ENCODE measurements around the gene TTL. TPM values are rescaled to one million over a fixed set of nuclear protein-coding genes. Genes with fewer than 3 reads are reported as not detected.

TTL gene
- total and polyA plus RNA-seq, 2 of the 13 experiments (the other 11 are each of a cell fraction or from before 2014, with no cell fraction given), result 19.0 to 59.8 TPM

GRCh38 chr2:112584134-112584890, 102.4 kb downstream of the TTL start, which contains the start of gene CHCHD5 (continued):
- TF ChIP-seq TEAD3 (CRISPR knock-in tag; optimal IDR thresholded peaks at IDR 0.05; ENCODE audit: borderline replicate concordance), result peak; percentile 9
- no peak; the same call in none of the 2 replicates for TF ChIP-seq ZNF451 (CRISPR knock-in tag; IDR thresholded peaks at IDR 0.05)
- TF ChIP-seq ELF1 (CRISPR knock-in tag; IDR thresholded peaks at IDR 0.05), result peak; percentile 100
- no peak for TF ChIP-seq TEAD2 (CRISPR knock-in tag; IDR thresholded peaks at IDR 0.05)
- peak; percentile 33 for TF ChIP-seq SKI (IDR thresholded peaks at IDR 0.05; ENCODE audit: partially characterized antibody)
- TF ChIP-seq POLR2AphosphoS5 (IDR thresholded peaks at IDR 0.05; ENCODE audit: low read depth, low read length), result peak; percentile 36
- TF ChIP-seq MAZ (IDR thresholded peaks at IDR 0.05; ENCODE audit: borderline replicate concordance, low read depth, low read length), result peak; percentile 64; the same call in 1 of the 2 replicates
- TF ChIP-seq MAZ (CRISPR knock-in tag; IDR thresholded peaks at IDR 0.05; ENCODE audit: low read depth), result no peak
- TF ChIP-seq TGIF2 (CRISPR knock-in tag; IDR thresholded peaks at IDR 0.05), result peak; percentile 67; the same call in 1 of the 2 replicates
- TF ChIP-seq KLF13 (CRISPR knock-in tag; IDR thresholded peaks at IDR 0.05), result no peak
- TF ChIP-seq ZKSCAN8 (CRISPR knock-in tag; IDR thresholded peaks at IDR 0.05; ENCODE audit: borderline replicate concordance), result no peak; the same call in 1 of the 2 replicates
- TF ChIP-seq ZNF792 (CRISPR knock-in tag; IDR thresholded peaks at IDR 0.05), result peak; percentile 84; the same call in 1 of the 2 replicates
- TF ChIP-seq ZNF598 (CRISPR knock-in tag; IDR thresholded peaks at IDR 0.05; ENCODE audit: borderline replicate concordance), result peak; percentile 89; the same call in 1 of the 2 replicates
- peak; percentile 63 for TF ChIP-seq ARHGAP35 (CRISPR knock-in tag; IDR thresholded peaks at IDR 0.05; ENCODE audit: borderline replicate concordance)
- no peak for TF ChIP-seq ZNF432 (CRISPR knock-in tag; IDR thresholded peaks at IDR 0.05; ENCODE audit: borderline replicate concordance)
- TF ChIP-seq NFE2L1 (CRISPR knock-in tag; IDR thresholded peaks at IDR 0.05; ENCODE audit: borderline replicate concordance), result no peak
- peak; percentile 86; the same call in 1 of the 2 replicates for TF ChIP-seq KMT2A (CRISPR knock-in tag; IDR thresholded peaks at IDR 0.05)
- TF ChIP-seq ELF4 (CRISPR knock-in tag; IDR thresholded peaks at IDR 0.05; ENCODE audit: borderline replicate concordance), result peak; percentile 100
- 0 out of 2 replicates have a peak, but pooled peaks have one; percentile 9 for TF ChIP-seq RELA (CRISPR knock-in tag; IDR thresholded peaks at IDR 0.05)
- TF ChIP-seq TERF1 (CRISPR knock-in tag; IDR thresholded peaks at IDR 0.05), result no peak
- TF ChIP-seq, protein P1, sequence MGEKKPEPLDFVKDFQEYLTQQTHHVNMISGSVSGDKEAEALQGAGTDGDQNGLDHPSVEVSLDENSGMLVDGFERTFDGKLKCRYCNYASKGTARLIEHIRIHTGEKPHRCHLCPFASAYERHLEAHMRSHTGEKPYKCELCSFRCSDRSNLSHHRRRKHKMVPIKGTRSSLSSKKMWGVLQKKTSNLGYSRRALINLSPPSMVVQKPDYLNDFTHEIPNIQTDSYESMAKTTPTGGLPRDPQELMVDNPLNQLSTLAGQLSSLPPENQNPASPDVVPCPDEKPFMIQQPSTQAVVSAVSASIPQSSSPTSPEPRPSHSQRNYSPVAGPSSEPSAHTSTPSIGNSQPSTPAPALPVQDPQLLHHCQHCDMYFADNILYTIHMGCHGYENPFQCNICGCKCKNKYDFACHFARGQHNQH (CRISPR knock-in tag; IDR thresholded peaks at IDR 0.05), result peak; percentile 89; the same call in 1 of the 2 replicates
- no peak for TF ChIP-seq ZNF512 (CRISPR knock-in tag; IDR thresholded peaks at IDR 0.05)
- peak; percentile 74 for TF ChIP-seq AGO2 (optimal IDR thresholded peaks at IDR 0.05; ENCODE audit: low read depth, low read length)
- no peak for TF ChIP-seq CBX2 (IDR thresholded peaks at IDR 0.05; ENCODE audit: low read depth, low read length)
- 0 out of 2 replicates have a peak, but pooled peaks have one; percentile 66 for TF ChIP-seq CBX2 (CRISPR knock-in tag; IDR thresholded peaks at IDR 0.05; ENCODE audit: low read depth)
- TF ChIP-seq GLI4 (CRISPR knock-in tag; IDR thresholded peaks at IDR 0.05; ENCODE audit: borderline replicate concordance), result peak; percentile 2; the same call in 1 of the 2 replicates
- TF ChIP-seq NR2F6 (IDR thresholded peaks at IDR 0.05), result peak; percentile 29; the same call in 1 of the 2 replicates
- peak; percentile 43; the same call in 1 of the 2 replicates for TF ChIP-seq NR2F6 (CRISPR knock-in tag; IDR thresholded peaks at IDR 0.05)
- TF ChIP-seq ZNF136 (CRISPR knock-in tag; IDR thresholded peaks at IDR 0.05; ENCODE audit: low read depth), result peak; percentile 10; the same call in 1 of the 2 replicates
